ENCODE results near the gene WDSUB1. TPM values are rescaled to one million over a fixed set of nuclear protein-coding genes. Genes with fewer than 3 reads are reported as not detected.

WDSUB1 gene
- total RNA-seq, 1 donor from 2014 or later: 10.4 TPM

DNA sequence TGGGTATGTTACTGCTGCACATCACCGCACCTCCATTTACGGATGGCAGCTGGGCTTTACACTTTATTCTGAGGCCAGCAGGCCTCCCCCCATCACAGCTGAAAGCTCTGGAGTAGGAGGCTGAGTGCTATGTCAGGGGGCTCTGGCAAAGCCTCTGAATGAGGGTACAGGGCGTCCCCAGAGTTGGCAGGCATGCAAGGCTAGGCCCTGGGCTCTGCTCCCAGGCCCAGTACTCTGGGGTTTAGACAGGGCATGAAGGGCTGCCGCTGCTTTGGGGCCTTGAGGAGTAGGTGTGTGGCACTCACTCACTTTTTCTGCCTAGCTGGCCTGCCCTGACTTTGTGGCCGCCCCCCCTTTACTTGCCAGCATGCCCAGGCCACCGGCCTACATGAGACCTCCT is 90.8 kb downstream of the WDSUB1 start:
- DNase-seq: no peak

DNA sequence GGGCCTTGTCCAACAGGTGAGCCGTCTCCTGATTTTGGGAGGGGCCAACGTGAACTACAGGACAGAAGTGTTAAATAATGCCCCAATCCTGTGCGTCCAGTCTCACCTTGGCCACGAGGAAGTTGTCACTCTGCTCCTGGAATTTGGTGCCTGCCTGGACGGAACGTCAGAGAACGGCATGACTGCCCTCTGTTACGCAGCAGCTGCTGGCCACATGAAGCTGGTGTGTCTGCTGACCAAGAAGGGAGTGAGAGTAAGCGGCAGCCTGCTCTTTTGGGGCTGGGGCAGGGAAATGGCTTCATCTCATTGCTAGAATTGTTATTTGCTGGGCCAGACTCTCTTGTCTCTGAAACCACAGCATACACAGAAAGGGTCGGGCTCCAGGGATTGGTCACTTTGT is 92.3 kb downstream of the WDSUB1 start:
- DNase-seq: no peak

DNA sequence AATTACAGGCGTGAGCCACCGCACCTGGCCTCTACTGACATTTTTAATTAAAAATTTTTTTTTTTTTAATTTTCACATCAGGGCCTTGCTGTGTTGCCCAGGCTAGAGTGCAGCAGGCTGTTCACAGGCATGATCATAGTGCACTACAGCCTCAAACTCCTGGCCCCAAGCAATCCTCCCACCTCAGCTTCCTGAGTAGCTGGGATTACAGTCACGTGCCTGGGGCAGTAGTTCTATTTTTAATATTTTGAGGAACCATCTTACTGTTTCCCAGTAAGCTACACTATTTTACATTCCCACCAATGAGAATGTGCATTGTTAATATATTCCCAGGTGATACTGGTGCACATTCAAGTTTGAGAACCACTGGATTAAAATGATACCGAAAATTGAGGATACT is 92.7 kb downstream of the WDSUB1 start:
- no peak for DNase-seq

DNA sequence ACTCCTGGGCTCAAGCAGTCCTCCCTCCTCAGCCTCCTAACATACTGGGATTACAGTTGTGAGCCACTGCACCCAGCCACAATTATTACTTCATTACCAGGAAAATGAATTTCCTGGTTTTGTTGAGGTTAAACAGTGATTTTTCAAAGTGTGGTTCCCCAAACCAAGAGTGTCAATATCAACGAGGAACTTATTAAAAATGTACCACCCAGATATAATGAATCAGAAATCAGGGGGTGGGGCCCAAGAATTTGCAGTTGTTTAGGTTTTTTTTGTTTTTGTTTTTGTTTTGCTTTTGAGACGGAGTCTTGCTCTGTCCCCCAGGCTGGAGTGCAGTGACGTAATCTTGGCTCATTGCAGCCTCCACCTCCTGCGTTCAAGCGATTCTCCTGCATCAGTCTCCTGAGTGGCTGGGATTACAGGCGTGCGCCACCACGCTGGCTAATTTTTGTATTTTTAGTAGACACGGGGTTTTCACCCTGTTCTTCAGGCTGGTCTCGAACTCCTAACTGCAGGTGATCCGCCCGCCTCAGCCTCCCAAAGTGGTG is 94.1 kb downstream of the WDSUB1 start:
- DNase-seq: no peak

DNA sequence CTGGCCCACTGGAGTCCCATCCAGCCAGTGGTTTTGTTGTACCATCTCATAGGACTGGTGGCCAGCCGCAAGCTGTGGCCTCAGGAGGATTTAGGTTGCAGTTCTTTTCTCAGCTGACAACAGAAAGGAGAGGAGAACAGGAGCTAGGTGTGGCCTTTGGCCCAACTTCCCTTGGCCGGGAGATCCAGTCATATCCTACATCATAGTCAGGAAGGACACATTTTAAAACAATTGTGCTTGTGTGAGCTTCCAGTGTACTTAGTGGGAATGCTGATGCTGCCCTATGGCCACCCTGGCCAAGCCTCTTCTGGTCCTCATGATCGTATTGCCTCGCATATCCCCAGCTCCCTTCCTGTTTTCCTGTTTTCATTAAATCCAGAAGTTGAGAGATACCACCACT is 98.1 kb downstream of the WDSUB1 start:
- DNase-seq: no peak

DNA sequence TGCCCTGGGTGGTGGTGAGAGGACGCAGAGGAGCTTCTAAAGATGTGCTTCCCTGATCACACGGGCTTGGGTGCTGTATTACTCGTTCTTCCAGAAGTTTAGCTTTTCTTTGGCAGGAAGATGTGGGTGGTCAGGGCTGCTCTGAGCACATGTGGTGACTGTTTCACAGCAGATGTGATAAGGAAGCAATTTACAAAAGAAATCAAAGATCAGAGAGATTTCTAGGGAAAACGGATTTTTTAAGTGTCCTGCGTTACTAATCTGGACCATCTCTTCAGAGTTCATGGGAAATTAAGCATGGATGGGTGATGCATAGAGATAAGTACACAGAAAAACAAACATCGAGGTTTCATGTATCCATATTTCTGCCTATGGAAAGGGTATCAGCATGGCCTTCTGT is 99.4 kb downstream of the WDSUB1 start:
- no peak for DNase-seq

DNA sequence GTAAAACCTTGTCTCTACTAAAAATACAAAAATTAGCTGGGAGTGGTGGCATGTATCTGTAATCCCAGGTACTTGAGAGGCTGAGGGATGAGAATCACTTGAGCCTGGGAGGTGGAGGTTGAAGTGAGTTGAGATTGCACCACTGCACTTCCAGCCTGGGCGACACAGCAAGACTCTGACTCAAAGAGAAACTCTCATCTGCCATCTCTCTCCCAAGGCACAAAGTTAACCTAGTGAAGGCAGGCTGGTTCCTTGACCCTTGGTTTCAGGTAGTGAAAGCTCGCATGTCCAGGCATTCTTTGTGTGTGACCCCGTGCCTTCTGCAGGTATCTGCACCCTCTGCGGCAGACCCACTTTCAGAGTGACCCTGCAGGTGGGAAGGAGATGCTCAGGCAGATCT is 100.0 kb downstream of the WDSUB1 start:
- DNase-seq: no peak

Small RNAs within 50 kb of the gene (small RNA-seq; reads per million reads assigned to genes)
- gene MIR6888 (ENCODE audit: low replicate concordance): 0.09 reads per million
